OCI-LY7 (cell line): ENCODE results near the gene DTYMK. TPM values are rescaled to one million over a fixed set of nuclear protein-coding genes. Genes with fewer than 3 reads are reported as not detected.

Source experiments
- BruUV-seq: library from RNA; stranded (reverse); fragments of 400-500 nt; replicated peaks from 2 replicates; lab custom pipeline; 2021; lab: Mats Ljungman, UMichigan
- CTCF ChIA-PET: fragments of 300-600 bp; sonication (Branson Sonifier 250); formaldehyde crosslinking; loops from one replicate; lab custom pipeline; 2022; ENCODE audit warnings: antibody characterized with exemption; ENCODE audit not compliant: unreplicated experiment; lab: Charles Lee
- POLR2A ChIA-PET: fragments of 300-600 bp; sonication (Branson Sonifier 250); formaldehyde crosslinking; loops from one replicate; lab custom pipeline; 2022; ENCODE audit warnings: antibody characterized with exemption; lab: Charles Lee
- DNase-seq: peaks from one replicate; pipeline ENCODE4 v3.0.0-alpha.2; 2015; ENCODE audit warnings: low spot score
- H2AFZ ChIP-seq: fragments of 200-600 bp; sonication (generic), shearing (Covaris generic); 2 replicates; pipeline ENCODE4 v1.6.1; 2014; ENCODE audit warnings: mild to moderate bottlenecking, antibody characterized with exemption, low read length, moderate library complexity
- H3K27ac ChIP-seq: fragments of 200-600 bp; sonication (generic); 2 replicates; pipeline ENCODE4 v1.5.1; 2014; ENCODE audit warnings: mixed run types, low read depth, mild to moderate bottlenecking, moderate library complexity, low read length, inconsistent platforms; ENCODE audit not compliant: poor library complexity, severe bottlenecking
- H3K36me3 ChIP-seq: fragments of 200-600 bp; sonication (generic); 2 replicates; pipeline ENCODE4 v1.6.1; 2014; ENCODE audit warnings: mild to moderate bottlenecking, antibody characterized with exemption, low read length, moderate library complexity, mixed read lengths; ENCODE audit not compliant: insufficient read depth
- H3K4me1 ChIP-seq: fragments of 200-600 bp; sonication (generic); 2 replicates; pipeline ENCODE4 v1.5.1; 2014; ENCODE audit warnings: mild to moderate bottlenecking, low read length; ENCODE audit not compliant: insufficient read depth, poor library complexity, severe bottlenecking
- H3K4me2 ChIP-seq: fragments of 200-600 bp; sonication (generic); 2 replicates; pipeline ENCODE4 v1.6.1; 2014; ENCODE audit warnings: mild to moderate bottlenecking, low read length
- H3K4me3 ChIP-seq: fragments of 200-600 bp; sonication (generic); 2 replicates; pipeline ENCODE4 v1.5.1; 2014; ENCODE audit warnings: mild to moderate bottlenecking, low read depth, low read length; ENCODE audit not compliant: poor library complexity, severe bottlenecking
- H3K79me2 ChIP-seq: fragments of 200-600 bp; sonication (generic); 2 replicates; pipeline ENCODE4 v1.6.1; 2016; ENCODE audit warnings: low read depth, mild to moderate bottlenecking, low read length, moderate library complexity, mixed read lengths; ENCODE audit not compliant: insufficient read depth
- H3K9me2 ChIP-seq: fragments of 200-600 bp; sonication (generic); 2 replicates; pipeline ENCODE4 v1.6.1; 2016; ENCODE audit warnings: mild to moderate bottlenecking, low read length, mixed read lengths; ENCODE audit not compliant: insufficient read depth
- H3K9me3 ChIP-seq: fragments of 200-600 bp; sonication (generic); 2 replicates; pipeline ENCODE4 v1.6.1; 2014; ENCODE audit warnings: mild to moderate bottlenecking, mixed run types, low read length, mixed read lengths
- H4K20me1 ChIP-seq: fragments of 200-600 bp; sonication (generic); 2 replicates; pipeline ENCODE4 v1.6.1; 2014; ENCODE audit warnings: mild to moderate bottlenecking, antibody characterized with exemption, low read length, moderate library complexity, mixed read lengths; ENCODE audit not compliant: insufficient read depth
- EZH2phosphoT487 ChIP-seq: fragments of 200-600 bp; sonication (generic); IDR thresholded peaks from 2 replicates; pipeline ENCODE4 v1.6.1; 2018; ENCODE audit warnings: low read depth, borderline replicate concordance, mild to moderate bottlenecking, mixed run types, antibody characterized with exemption, low read length, moderate library complexity, mixed read lengths
- intact Hi-C: fragments of 100-400 bp; cut with micrococcal nuclease; formaldehyde crosslinking; loops from one replicate; pipeline ENCODE4 v1.10.0; 2022; ENCODE audit not compliant: unreplicated experiment
- total RNA-seq, 2 experiments: library from RNA; depleted of rRNA in 1 of 2; stranded (reverse); fragments of >200 nt in 1 of 2; shearing (Covaris generic) in 1 of 2; gene quantifications; 2 replicates each; pipeline ENCODE4 v1.2.3, GENCODE V29; 2014 to 2022
- TF ChIP-seq, protein P1 (sequence below): fragments of 200-600 bp; sonication (generic); conservative IDR thresholded peaks from 2 replicates; pipeline ENCODE4 v1.5.1; 2014; ENCODE audit warnings: mild to moderate bottlenecking, antibody characterized with exemption, low read length, moderate library complexity, mixed read lengths

DTYMK gene
- total RNA-seq, 2 experiments from 2014 or later = 118 to 129 TPM

DNA sequence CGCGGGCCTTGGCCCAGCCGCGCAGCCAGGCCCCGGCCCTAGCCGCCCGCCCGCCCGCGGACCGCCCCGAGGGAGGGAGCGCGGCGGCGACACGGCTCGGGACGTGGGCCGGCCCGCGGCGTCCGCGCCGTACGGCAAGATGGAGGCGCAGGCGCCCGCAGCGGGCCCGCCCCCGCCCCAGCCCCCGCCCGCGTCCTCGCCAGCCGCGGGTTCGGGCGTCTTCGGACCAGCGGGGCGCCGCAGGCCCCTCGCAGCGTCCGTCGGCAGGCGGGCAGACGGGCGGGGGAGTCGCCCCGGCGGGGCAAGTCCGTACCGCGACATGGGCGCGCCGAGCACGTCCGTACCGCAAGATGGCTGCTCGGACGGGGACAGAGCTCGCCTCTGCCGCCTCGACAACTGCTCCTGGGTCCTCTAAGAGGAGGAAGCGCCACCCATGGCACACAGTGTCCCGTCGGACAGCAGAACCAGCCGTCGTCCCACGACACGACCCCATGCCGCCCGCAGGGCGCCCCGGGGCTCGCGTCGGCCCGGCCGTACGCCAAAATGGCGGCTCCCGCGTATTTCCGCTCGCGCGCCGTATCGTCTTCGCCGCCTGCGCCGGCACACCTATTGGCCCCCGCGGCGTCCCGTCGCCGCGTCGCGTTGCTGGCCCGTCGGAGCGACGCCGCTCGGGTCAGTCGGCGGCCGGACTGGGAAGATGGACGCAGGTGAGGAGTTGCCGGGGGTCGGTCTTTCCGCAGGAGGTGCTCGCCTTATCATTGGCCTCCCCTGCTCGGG is 49.4 kb downstream of the DTYMK start, which contains the start of the genes ATG4B and THAP4:
Gene ATG4B, plus strand, starts transcription at position 676 of the 777 bp plus-strand sequence. Its CDS starts 22 bp downstream, at position 698.
Gene THAP4, minus strand, starts transcription at position 141 of the 777 bp plus-strand sequence. CDS start 141 bp downstream, outside the sequence.
- Histone ChIP-seq H3K9me2 (no peaks in the 10 kb centered on the region), H3K9me3 (peaks cover 23% of the 10 kb centered on the region), H3K79me2 (peaks cover 68% of the 10 kb centered on the region), H3K4me3 (peak within 1 kb of the TSS; percentile 89), H4K20me1 (0 out of 2 replicates have a peak, but pooled peaks cover 4% of the 10 kb centered on the region), H3K4me2 (peak within 1 kb of the TSS; percentile 76), H3K36me3 (peaks cover 58% of the 10 kb centered on the region), H3K27ac (peak within 1 kb of the TSS; percentile 75), H3K4me1 (peaks cover 25% of the 10 kb centered on the region), H2AFZ (peak within 1 kb of the TSS; percentile 77)
- DNase-seq = peak; percentile 89
- POLR2A ChIA-PET = interaction anchor here (1.7 kb wide), 1 partner anchor 49 kb away, joined by 7 read pairs; the partner anchor contains the start of gene DTYMK
- CTCF ChIA-PET = interaction anchor here (0.6 to 1.1 kb wide), 2 partner anchors 12 to 103 kb away, joined by 3 read pairs; no protein-coding TSS in a partner anchor
- intact Hi-C loops = loop anchor here (10.0 kb wide), 1 partner anchor 282 kb away; the partner anchor contains the start of gene FARP2
- TF ChIP-seq EZH2phosphoT487 = no peak
- TF ChIP-seq, protein P1, sequence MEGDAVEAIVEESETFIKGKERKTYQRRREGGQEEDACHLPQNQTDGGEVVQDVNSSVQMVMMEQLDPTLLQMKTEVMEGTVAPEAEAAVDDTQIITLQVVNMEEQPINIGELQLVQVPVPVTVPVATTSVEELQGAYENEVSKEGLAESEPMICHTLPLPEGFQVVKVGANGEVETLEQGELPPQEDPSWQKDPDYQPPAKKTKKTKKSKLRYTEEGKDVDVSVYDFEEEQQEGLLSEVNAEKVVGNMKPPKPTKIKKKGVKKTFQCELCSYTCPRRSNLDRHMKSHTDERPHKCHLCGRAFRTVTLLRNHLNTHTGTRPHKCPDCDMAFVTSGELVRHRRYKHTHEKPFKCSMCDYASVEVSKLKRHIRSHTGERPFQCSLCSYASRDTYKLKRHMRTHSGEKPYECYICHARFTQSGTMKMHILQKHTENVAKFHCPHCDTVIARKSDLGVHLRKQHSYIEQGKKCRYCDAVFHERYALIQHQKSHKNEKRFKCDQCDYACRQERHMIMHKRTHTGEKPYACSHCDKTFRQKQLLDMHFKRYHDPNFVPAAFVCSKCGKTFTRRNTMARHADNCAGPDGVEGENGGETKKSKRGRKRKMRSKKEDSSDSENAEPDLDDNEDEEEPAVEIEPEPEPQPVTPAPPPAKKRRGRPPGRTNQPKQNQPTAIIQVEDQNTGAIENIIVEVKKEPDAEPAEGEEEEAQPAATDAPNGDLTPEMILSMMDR = no peak
- BruUV-seq = no TSS peak

GRCh38 chr2:241636182-241637017 is 50.2 kb downstream of the DTYMK start:
- TF ChIP-seq, protein P1 = no peak
- TF ChIP-seq EZH2phosphoT487 = no peak
- intact Hi-C loops = loop anchor here (10.0 kb wide), 1 partner anchor 282 kb away; the partner anchor contains the start of gene FARP2
- H3K4me3 ChIP-seq = peak overlapping the region; percentile 89
- peak overlapping the region; percentile 47 for H3K27ac ChIP-seq
- H3K79me2 ChIP-seq = peaks cover 60% of the 10 kb centered on the region
- no peaks in the 10 kb centered on the region for H4K20me1 ChIP-seq
- peaks cover 18% of the 10 kb centered on the region for H3K4me1 ChIP-seq
- ChIA-PET POLR2A (interaction anchor here (1.4 kb wide), 1 partner anchor 12 kb away, joined by 3 read pairs; no protein-coding TSS in a partner anchor), CTCF (no interaction called here)
- peak overlapping the region; percentile 9; the same call in 1 of the 2 replicates for H2AFZ ChIP-seq
- no peaks in the 10 kb centered on the region for H3K9me2 ChIP-seq
- H3K9me3 ChIP-seq = peaks cover 23% of the 10 kb centered on the region
- peaks cover 59% of the 10 kb centered on the region for H3K36me3 ChIP-seq
- no TSS peak for BruUV-seq
- peak; percentile 65 for DNase-seq
- peak overlapping the region; percentile 76 for H3K4me2 ChIP-seq
